Measurements from ENCODE around the gene TREH.

DNA sequence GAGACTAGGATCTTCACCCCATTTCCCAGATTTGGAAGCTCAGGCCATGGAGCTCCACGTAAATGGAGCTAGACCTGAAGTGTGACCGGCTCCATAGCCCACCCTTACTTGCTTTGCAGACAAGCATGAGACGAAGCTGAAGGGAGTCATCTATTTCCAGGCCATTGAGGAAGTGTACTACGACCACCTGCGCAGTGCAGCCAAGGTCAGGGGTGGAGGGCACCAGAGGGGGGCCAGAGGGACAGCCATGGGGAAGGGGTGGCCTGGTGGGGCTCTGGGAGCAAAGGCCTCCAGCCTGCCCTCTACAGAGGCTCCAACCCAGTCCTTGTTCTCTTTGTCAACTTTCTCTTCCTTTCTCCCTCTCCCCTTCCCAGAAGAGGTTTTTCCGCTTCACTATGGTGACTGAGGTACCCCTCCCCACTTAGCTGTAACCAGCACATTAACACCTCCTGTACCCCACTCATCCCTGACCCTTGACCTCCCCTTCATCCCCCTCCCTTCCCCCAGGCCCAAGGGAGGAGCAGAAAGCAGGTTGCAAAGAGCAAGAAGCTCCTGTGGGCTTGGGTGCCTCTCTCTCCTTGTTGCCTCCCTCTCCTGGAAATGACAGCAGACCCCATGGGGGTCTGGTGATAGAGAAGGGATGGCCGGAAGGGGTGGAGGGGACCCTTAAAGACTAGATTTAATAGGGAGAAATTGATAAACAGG lies 23.8 kb downstream of the TREH start:
- TF ChIP-seq EZH2 (IDR thresholded peaks at IDR 0.05; ENCODE audit: insufficient read depth, poor library complexity, severe bottlenecking) (no peak), EZH2phosphoT487 (IDR thresholded peaks at IDR 0.05; ENCODE audit: insufficient read depth, low read depth) (no peak)

Data from GM23248 (cell line).